Left kidney (tissue), 2 donors: ENCODE data around the gene NOTCH3. TPM values are rescaled to one million over a fixed set of nuclear protein-coding genes. Genes with fewer than 3 reads are reported as not detected.

ENCODE experiments used
- DNase-seq: peaks from one replicate; pipeline ENCODE4 v3.0.0-alpha.2; 2013
- polyA plus RNA-seq: library from polyadenylated mRNA; unstranded; fragments of 120-200 nt; gene quantifications from one replicate; pipeline ENCODE4 v1.2.1, GENCODE V29; 2013; ENCODE audit not compliant: insufficient read length

The NOTCH3 gene
- polyA plus RNA-seq, 1 donor = 102 TPM

- no peak for DNase-seq
Observed at GRCh38 chr19:15237759-15238638, 37.2 kb upstream of the NOTCH3 start.

DNA sequence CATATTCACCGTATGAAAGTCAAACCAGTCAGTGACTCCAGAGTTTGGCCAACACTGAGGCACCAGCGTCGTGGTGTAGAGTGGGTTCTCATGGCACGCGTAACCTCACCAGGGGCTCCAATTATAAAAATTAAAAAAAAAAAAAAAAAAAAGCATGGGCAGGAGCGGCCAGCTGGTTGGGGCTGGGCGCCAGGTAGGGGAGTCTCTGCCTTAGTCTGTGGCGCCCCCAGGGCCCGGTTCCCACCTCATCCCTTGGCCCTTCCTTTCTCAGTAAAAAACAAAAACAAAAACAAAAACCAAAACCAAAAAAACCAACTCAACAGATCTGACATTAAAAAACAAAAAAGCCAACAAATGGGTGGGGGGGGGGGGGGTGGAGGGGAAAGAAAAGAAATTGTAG lies 36.1 kb upstream of the NOTCH3 start:
- no peak for DNase-seq

DNA sequence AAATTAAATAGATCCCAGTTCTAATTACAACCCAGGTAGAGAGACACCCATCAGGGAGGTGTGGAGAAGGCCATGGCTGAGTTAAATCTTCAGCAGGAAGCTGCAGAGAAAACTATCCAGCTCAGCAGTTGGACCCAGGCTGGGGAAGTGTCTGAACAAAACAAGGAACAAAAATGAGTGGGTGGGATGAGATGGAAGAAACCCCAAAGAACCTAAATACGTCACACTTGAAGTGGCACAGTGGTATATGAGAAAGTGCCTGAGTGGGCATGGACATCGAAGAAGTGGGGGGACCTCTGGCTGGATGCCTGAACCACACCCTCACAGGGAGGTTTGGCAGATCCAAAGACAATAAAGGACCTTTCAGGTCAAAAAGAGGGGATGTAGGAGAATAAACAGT lies 35.0 kb upstream of the NOTCH3 start:
- no peak for DNase-seq

DNA sequence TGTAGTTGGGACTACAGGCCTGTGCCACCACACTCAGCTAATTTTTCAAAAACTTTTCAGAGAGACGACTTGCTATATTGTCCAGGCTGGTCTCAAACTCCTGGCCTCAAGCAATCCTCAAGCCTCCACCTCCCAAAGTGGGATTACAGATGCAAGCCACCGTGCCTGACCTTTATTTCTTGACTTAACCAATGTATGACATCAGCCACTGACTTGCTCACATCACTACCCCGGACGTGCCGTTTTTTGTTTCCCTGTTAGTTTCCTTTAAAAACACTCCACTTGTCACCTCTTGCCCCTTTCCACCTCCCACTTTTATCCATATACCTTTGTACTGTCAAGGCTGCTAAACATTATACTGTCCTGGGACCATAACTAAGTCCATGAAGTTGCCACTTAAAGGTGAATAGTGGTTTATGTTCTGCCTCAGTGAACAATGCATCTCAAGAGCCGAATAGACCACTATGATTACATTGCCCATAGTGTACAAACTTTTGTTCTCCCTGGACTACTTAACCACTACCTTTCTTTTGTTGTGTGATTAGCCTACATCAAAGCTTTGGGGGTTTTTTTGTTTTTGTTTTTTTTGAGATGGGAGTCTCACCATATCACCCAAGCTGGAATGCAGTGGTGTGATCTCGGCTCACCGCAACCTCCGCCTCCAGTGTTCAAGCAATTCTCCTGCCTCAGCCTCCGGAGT lies 33.8 kb upstream of the NOTCH3 start:
- DNase-seq = no peak

GRCh38 chr19:15231271-15231670 lies 30.5 kb upstream of the NOTCH3 start:
- no peak for DNase-seq

DNA sequence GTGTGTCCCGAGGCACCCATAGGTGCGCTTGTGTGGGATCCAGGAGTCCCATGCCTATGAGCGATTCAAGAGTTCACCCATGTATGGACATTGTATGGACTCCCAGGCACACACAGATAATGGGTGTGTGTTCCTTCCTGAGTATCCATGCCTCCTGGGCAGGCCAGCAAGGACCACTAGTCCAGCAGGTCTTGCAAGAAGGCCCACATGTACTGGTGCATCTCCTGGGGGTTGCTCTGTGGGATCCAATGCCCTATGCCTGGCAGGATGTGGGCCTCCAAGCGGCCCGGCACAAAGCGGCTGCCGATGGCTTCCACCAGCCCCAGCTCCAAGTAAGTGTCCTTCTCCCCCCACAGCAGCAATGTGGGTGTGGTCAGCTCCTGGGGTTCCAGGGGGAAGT lies 26.5 kb upstream of the NOTCH3 start:
- DNase-seq = no peak

DNA sequence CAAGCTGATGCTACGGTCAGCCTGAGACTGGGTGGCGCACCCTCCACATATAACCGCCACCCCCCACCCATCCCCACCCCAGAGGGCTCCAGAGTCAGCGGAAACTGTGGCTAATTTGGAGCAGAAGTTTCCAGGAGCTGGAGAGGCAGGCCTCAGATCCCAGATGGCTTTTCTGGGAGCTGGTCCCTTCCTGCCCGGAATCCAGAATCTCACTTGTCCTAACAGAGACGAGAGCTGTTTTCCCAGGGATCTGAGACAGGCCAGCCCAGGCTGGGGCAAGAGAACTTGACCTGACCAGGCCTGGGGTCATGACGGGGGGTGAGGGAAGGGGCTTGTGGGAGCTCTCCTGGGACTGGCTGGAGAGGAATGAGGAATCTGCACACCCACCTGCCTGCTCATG lies 25.0 kb upstream of the NOTCH3 start:
- no peak for DNase-seq

- no peak for DNase-seq
Observed at GRCh38 chr19:15223649-15224361, 23.0 kb upstream of the NOTCH3 start.

- DNase-seq = peak; percentile 96
Observed at GRCh38 chr19:15222738-15223648, 22.2 kb upstream of the NOTCH3 start.

- no peak for DNase-seq
Observed at GRCh38 chr19:15220833-15221232, 20.0 kb upstream of the NOTCH3 start.

DNA sequence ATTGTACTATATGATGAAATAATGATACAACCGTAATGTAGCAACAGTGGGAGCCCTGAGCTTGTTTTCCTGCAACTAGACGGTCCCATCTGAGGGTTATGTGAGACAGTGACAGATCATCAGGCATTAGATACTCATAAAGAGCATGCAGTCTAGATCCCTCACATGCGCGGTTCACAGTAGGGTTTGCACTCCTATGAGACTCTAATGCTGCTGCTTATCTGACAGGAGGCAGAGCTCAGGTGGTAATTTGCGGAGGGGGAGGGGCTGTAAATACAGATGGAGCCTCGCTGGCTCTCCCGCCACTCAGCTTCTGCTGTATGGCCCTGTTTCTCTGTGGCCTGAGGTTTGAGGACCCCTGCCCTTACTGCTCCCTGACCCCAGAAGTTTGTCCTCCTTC lies 17.7 kb upstream of the NOTCH3 start:
- DNase-seq = no peak

GRCh38 chr19:15216363-15216762 lies 15.6 kb upstream of the NOTCH3 start:
- DNase-seq = no peak

GRCh38 chr19:15213715-15214381 lies 13.1 kb upstream of the NOTCH3 start:
- DNase-seq = no peak

DNA sequence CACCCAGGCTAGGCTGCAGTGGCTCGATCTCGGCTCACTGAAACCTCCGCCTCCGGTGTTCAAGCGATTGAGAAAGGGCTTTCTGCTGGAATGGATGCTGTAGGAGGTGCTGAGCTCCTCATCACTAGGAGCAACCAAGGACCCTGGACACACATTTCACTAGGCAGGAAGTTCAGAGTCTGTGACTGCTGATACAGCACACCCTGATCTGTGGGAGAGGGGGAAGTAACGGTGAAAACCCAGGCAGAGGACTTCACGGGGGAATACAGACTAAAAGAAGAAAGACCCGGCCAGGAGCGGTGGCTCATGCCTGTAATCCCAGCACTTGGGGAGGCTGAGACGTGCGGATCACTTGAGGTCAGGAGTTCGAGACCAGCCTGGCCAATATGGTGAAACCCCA lies 11.9 kb upstream of the NOTCH3 start:
- DNase-seq = no peak

DNA sequence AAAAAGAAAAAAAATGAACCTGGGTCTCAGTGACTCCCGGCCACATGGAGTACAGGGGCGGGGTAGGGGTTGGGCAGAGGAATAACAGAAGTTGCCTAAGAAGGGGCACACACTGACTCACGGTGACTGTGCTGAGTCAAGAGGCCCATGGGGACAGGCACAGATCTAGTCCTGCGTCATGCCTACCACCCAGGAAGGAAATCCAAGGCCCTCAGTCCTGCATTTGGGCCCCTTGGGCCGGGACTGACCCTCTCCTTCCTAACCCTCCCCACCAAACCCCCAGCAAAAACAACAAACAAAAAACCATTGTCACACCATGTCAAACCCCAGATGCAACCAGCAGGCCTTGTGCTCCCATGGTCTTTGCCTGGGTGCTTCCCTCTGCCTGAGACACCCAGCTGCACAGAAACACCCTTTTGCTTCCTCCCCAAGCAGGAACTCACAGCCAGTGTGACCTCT lies 9.6 kb upstream of the NOTCH3 start:
- DNase-seq = no peak

DNA sequence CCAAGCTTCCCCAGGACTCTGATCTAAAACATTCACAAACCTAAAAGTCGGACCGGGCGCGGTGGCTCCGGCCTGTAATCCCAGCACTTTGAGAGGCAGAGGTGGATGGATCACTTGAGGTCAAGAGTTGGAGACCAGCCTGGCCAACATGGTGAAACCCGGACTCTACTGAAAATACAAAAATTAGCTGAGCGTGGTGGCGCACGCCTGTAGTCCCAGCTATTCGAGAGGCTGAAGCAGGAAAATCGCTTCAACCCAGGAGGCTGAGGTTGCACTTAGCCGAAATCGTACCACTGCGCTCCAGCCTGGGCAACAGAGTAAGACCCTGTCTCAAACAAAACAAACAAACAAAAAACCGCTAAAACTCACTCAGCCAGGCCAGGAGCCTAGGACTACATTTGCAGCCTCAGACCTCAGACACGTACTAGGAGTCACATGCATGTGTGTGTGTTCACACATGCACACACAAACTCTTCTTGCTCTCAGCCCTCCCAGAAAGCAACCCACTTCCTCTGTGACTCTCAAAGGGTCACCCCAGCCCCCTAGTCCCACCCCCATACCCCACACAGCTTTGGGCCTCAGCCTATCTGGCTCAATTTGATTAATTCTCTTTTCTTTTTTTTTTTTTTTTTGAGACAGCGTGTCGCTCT lies 704 bp upstream of the NOTCH3 start:
- DNase-seq = no peak

GRCh38 chr19:15199661-15200552 lies 888 bp downstream of the NOTCH3 start:
- DNase-seq = peak; percentile 87

GRCh38 chr19:15198951-15199660 lies 1.7 kb downstream of the NOTCH3 start:
- no peak for DNase-seq

DNA sequence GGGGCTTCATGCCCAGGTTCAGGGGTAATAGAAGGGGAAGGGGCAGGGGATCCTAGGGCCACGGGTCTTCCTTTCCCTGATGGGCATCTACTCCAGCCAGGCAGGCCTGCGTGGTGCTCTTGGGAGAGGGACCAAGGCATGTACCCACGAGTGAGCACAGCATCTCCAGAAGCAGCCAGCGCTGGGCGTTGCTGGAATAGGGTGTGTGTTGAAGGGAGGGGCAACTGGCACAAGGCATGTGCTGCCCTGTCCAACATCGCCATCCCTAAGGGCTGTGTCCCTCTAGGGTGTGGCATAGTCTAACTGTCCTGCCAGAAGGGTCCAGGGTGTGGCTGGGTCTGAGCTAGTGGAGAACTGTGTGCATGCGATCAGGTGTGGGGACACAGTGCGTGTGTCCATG lies 2.9 kb downstream of the NOTCH3 start:
- no peak for DNase-seq
